GM12865 (cell line): ENCODE data around the gene DNAJB1.
"Not testable (repeated sequence)": the region's sequence is repeated elsewhere in the genome, so short reads cannot be mapped to it uniquely, and the experiment has no call there.

Experiments
- DNase-seq: peaks from one replicate; pipeline ENCODE4 v3.0.0; 2010; ENCODE audit warnings: low read depth
- H3K4me3 ChIP-seq: 2 replicates; pipeline ENCODE4 v1.5.1; 2011; ENCODE audit warnings: mild to moderate bottlenecking, low read depth, low read length, control low read depth
- TF ChIP-seq, protein P1 (sequence below): IDR thresholded peaks from 2 replicates; pipeline ENCODE4 v1.5.1; 2011; ENCODE audit warnings: low read length, control low read depth, low read depth, inconsistent platforms; ENCODE audit not compliant: insufficient read depth; ENCODE audit errors: missing control alignments

The DNAJB1 gene

DNA sequence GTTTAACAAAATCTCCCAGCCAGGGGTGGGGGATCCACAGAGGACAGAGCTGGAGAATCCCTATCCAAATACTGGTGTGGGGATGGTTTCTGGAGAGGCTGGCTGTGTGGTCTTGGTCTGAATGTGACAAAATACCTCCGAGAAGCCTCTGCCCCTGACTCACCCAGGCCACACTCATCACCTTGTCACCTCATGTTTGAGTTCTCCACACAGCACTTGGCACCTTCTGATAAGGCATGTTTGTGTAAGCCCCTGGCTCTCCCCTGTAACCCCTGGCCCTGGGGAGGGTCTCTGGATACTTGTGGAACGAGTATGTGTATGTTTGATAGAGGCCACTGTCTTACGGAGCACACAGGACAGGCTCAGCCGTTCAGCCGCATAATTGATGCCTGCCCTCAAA is 25.9 kb upstream of the DNAJB1 start:
- DNase-seq, result no peak
- TF ChIP-seq, protein P1, sequence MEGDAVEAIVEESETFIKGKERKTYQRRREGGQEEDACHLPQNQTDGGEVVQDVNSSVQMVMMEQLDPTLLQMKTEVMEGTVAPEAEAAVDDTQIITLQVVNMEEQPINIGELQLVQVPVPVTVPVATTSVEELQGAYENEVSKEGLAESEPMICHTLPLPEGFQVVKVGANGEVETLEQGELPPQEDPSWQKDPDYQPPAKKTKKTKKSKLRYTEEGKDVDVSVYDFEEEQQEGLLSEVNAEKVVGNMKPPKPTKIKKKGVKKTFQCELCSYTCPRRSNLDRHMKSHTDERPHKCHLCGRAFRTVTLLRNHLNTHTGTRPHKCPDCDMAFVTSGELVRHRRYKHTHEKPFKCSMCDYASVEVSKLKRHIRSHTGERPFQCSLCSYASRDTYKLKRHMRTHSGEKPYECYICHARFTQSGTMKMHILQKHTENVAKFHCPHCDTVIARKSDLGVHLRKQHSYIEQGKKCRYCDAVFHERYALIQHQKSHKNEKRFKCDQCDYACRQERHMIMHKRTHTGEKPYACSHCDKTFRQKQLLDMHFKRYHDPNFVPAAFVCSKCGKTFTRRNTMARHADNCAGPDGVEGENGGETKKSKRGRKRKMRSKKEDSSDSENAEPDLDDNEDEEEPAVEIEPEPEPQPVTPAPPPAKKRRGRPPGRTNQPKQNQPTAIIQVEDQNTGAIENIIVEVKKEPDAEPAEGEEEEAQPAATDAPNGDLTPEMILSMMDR, result no peak
- H3K4me3 ChIP-seq, result no peak overlapping the region

DNA sequence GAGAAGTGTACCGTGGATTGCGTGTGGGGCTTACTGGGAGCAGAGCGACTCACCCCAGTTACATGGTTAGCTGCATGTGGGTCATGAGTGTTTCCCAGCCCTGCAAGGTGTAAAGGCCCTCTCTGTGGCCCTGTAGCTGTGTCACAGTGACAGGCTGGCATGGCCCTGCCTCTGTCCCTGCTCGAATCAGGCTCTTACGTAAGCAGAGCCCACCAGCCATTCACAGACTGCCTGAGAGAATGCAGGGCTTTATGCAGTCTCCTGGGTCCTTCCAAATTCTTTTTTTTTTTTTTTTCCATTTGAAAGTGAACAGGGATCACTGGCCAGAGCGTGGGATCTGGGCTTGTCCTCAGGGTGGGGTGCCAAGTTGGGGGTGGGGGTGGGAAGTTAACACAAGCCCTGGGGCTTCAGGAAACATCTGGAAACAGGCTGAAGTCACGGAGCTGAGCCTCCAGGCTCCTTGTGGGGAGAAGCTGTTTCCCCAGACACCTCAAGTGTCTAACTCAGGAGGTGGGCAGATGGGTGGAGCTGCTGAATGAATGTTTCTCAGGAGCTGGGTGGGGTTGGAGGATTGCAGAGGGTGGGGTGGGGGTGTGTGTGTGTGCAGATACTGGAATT is 24.6 kb upstream of the DNAJB1 start:
- no peak overlapping the region for H3K4me3 ChIP-seq
- TF ChIP-seq, protein P1, result no peak
- DNase-seq, result no peak

DNA sequence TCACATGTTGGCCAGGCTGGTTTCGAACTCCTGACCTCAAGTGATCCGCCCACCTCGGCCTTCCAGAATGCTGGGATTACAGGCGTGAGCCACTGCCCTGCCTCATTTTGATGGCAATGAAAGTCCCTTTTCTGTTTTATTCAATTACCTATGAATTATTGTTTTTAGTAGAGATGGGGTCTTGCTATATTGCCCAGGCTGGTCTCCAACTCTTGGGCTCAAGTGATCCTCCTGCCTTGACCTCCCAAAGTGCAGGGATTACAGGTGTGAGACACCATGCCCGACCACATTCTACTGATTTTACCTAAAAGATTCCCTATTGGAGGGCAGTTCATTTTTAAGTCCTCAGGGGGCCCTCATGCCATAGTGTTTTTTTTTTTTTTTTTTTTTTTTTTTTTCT is 23.8 kb upstream of the DNAJB1 start:
- not testable (repeated sequence) for H3K4me3 ChIP-seq, DNase-seq

DNA sequence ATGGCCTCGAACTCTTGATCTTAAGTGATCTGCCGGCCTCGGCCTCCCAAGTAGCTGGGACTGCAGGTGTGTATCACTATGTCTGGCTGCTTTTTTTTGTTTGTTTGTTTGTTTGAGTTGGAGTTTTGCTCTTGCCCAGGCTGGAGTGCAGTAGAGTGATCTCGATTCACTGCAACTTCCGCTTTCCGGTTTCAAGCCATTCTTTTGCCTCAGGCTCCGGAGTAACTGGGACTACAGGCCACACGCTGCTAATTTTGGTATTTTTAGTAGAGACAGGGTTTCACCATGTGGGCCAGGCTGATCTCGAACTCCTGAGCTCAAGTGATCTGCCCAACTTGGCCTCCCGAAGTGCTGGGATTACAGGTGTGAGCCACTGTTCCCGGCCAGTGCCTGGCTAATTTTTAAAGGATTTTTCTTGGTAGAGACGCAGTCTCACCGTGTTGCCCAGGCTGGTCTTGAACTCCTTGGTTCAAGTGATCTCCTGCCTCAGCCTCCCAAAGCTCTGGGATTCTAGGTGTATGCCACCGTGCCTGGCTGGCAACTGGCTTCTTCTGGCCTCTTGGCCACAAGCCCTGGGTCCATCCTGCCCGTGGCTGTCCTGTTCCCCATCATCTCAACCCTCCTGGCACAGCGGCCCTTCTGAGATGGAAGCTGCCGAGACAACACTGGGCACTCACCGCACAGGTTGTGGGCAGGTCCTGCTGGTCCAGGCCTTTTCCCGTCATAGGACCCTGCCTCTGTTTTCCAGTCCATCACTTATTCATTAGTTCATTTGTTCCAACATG is 22.7 kb upstream of the DNAJB1 start:
- TF ChIP-seq, protein P1, result no peak
- H3K4me3 ChIP-seq, result no peak overlapping the region
- DNase-seq, result no peak

DNA sequence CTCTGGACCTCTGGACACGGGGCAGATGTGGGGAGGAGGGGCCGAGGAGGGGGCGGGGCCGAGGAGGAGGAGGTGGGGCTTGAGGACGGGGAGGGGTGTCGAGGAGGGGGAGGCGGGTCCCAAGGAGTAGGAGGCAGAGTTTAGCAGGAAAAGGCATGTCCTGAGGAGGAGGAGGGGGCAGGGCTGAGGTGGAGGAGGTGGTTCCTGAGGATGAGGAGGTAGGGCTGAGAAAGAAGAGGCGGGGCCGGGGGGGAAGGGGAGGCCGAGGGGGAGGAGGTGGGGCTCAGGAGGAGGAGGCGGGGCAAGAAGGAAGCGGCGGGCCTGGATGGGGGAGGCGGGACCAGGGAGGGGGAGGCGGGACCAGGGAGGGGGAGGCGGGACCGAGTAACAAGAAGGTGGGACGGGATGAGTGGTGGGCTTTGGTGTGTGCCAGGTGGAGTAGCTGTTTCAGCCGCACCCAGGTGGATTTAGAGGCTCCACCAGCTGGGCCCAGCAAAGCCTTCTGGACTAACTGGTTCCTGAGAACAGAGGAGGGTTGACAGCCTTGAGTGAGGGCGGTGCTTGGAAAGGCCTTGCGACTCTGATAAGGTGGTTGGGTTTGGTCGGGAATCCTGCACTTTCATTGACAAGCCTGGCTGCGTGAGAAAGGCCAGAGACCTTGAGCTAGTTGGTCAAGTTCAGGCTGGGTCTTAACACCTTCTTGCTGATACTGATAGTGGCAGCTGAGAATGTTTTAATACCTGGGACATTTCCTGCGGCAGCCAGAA is 18.9 kb upstream of the DNAJB1 start:
- no peak overlapping the region for H3K4me3 ChIP-seq
- TF ChIP-seq, protein P1, result no peak
- DNase-seq, result peak; percentile 63

DNA sequence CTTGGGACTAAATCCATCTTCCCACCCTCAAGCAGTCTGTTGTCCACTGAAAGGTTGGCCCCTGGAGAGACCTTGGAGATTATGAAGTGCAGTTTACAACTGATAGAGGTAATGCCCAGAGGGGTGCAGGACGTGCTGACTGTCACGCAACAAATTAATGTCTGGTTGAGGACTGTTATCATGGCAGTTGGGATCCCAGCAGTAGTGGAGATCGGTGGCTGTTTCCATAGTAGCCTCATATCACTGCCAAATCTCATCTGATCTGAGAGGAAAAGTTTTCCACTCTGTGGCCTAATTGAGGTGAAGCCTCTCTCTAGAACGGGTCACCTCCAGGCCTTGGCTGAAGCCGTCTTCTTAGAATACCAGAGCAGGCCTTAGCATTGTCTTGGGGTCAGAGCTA is 15.3 kb upstream of the DNAJB1 start:
- TF ChIP-seq, protein P1, result no peak
- DNase-seq, result no peak
- H3K4me3 ChIP-seq, result no peak overlapping the region

DNA sequence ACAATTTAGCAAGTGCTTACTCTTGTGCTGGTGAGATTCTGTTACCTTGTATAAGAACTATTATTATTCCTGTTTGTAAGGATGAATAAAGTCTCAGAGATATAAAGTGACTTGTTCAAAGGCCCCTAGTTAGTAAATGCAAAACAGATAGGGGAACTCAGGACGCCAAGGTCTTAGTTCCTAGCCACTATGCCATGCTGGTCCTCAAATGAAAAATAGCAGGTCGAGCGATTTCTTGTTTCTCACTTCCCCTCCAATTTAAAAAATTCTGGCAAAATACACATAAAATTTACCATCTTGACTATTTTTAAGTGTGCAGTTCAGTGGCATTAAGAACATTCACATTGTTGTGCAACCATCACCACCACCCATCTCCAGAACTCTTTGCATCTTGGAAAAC is 12.3 kb upstream of the DNAJB1 start:
- TF ChIP-seq, protein P1, result no peak
- no peak for DNase-seq
- peak overlapping the region; percentile 86 for H3K4me3 ChIP-seq
